ENCODE data around the gene RAC3.

Gene RAC3

GRCh38 chr17:82058855-82059249 is 27.4 kb downstream of the RAC3 start:
- no peak for DNase-seq

- no peak for DNase-seq
Measured at GRCh38 chr17:82059272-82060000, 28.0 kb downstream of the RAC3 start.

GRCh38 chr17:82060001-82060380 is 28.5 kb downstream of the RAC3 start:
- DNase-seq: no peak

GRCh38 chr17:82060614-82061013 is 29.1 kb downstream of the RAC3 start:
- no peak for DNase-seq

GRCh38 chr17:82061047-82061925 is 29.8 kb downstream of the RAC3 start:
- no peak for DNase-seq

- no peak for DNase-seq
Measured at GRCh38 chr17:82062076-82062983, 30.9 kb downstream of the RAC3 start.

- DNase-seq: no peak
Measured at GRCh38 chr17:82062984-82063368, 31.5 kb downstream of the RAC3 start.

GRCh38 chr17:82063424-82064415 is 32.2 kb downstream of the RAC3 start:
- DNase-seq: no peak

GRCh38 chr17:82064433-82065192 is 33.1 kb downstream of the RAC3 start:
- no peak for DNase-seq

GRCh38 chr17:82065193-82065637 is 33.7 kb downstream of the RAC3 start:
- no peak for DNase-seq

- no peak for DNase-seq
Measured at GRCh38 chr17:82065638-82066303, 34.3 kb downstream of the RAC3 start, which contains the start of gene DUS1L. Gene DUS1L (minus strand): TSS chr17:82065804. CDS start chr17:82065059, 745 bp downstream.

GRCh38 chr17:82070611-82071010 is 39.1 kb downstream of the RAC3 start:
- DNase-seq: no peak

GRCh38 chr17:82072827-82073226 is 41.3 kb downstream of the RAC3 start:
- no peak for DNase-seq

- no peak for DNase-seq
Measured at GRCh38 chr17:82073446-82073845, 42.0 kb downstream of the RAC3 start.

GRCh38 chr17:82076018-82076784 is 44.7 kb downstream of the RAC3 start:
- DNase-seq: no peak

GRCh38 chr17:82076785-82077591 is 45.5 kb downstream of the RAC3 start:
- no peak for DNase-seq

GRCh38 chr17:82077617-82078358 is 46.3 kb downstream of the RAC3 start:
- no peak for DNase-seq

- no peak for DNase-seq
Measured at GRCh38 chr17:82078433-82078832, 47.0 kb downstream of the RAC3 start.

All from NCI-H2081 treated with DMSO at 0.1 percent for 48 hours (cell line).